ENCODE results near the gene RNF223.
"Not testable (repeated sequence)": the region's sequence is repeated elsewhere in the genome, so short reads cannot be mapped to it uniquely, and the experiment has no call there.

RNF223 gene

GRCh38 chr1:1106510-1107221 lies 32.6 kb upstream of the RNF223 start:
- DNase-seq, result no peak

GRCh38 chr1:1104152-1104551 lies 30.0 kb upstream of the RNF223 start:
- DNase-seq, result not testable (repeated sequence)

- no peak for DNase-seq
Measured at GRCh38 chr1:1101503-1101902, 27.4 kb upstream of the RNF223 start.

- no peak for DNase-seq
Measured at GRCh38 chr1:1100296-1100695, 26.2 kb upstream of the RNF223 start.

- DNase-seq, result no peak
Measured at GRCh38 chr1:1099506-1100183, 25.5 kb upstream of the RNF223 start.

DNA sequence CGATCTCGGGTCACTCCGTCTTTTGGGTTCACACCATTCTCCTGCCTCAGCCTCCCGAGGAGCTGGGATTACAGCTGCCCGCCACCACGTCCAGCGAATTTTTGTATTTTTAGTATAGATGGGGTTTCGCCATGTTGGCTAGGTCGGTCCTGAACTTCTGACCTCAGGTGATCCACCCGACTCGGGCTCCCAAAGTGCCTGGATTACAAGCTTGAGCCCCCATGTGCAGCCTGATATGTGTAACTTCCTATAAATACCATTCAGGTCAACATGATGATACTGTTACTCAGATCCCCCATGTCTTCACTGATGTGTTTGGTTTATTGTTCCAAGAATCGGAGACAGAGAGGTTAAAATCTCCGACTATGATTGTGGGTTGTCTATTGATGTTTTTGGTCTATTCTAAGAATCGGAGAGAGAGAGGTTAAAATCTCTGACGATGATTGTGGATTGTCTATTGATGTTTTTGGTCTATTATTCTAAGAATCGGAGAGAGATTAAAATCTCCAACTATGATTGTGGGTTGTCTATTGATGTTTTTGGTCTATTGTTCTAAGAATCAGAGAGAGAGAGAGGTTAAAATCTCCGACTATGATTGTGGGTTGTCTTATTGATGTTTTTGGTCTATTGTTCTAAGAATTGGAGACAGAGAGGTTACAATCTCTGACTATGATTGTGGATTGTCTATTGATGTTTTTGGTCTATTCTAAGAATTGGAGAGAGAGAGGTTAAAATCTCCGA lies 24.7 kb upstream of the RNF223 start:
- DNase-seq, result no peak

DNA sequence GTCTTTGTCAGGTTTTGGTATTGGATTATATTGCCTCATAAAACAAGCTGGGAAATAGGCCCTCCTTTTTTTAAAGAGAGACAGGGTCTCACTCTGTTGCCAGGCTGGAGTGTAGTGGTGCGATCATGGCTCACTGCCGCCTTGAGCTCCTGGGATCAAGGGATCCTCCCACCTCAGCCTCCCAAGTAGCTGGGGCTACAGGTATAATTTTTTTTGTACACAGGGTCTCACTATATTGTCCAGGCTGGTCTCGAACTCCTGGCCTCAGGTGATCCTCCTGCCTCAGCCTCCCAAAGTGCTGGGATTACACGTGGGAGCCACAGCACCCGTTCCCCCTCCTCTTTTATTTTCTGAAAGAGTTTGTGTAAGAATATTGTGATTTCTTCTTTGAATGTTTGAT lies 22.0 kb upstream of the RNF223 start:
- DNase-seq, result not testable (repeated sequence)

- no peak for DNase-seq
Measured at GRCh38 chr1:1094981-1095380, 20.9 kb upstream of the RNF223 start.

GRCh38 chr1:1093610-1093943 lies 19.5 kb upstream of the RNF223 start:
- DNase-seq, result no peak

DNA sequence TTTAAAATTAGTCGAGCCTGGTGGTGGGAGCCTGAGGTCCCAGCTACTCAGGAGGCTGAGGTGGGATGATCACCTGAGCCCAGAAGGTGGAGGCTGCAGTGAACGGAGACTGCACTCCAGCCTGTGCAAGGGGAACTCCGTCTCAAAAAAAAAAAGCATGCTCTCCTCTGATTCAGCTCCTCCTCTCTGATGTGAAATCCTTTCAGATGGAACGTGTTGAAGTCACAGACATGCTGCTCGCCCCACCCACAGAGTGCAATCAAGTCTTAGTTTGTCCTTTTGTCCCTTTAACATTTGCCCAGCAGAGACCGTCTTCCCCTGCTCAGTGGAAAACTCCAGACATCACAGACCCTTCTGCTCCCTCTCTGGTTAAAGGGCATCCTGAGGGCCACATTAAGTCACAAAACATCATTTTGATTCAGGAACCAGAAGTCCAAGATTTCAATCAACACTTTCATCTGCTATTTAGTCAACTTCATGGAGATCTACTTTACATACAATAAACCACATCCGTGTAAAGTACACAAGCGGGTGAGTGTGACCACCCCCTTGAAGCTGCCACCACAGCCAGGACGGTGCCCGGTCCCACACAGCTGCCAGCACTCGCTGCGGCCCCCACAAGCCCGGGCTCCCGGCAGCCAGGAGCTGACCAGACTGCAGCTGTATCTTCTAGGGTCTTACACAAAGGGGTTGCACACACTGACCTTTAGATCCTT lies 18.9 kb upstream of the RNF223 start:
- no peak for DNase-seq

- no peak for DNase-seq
Measured at GRCh38 chr1:1092149-1092855, 18.2 kb upstream of the RNF223 start.

DNA sequence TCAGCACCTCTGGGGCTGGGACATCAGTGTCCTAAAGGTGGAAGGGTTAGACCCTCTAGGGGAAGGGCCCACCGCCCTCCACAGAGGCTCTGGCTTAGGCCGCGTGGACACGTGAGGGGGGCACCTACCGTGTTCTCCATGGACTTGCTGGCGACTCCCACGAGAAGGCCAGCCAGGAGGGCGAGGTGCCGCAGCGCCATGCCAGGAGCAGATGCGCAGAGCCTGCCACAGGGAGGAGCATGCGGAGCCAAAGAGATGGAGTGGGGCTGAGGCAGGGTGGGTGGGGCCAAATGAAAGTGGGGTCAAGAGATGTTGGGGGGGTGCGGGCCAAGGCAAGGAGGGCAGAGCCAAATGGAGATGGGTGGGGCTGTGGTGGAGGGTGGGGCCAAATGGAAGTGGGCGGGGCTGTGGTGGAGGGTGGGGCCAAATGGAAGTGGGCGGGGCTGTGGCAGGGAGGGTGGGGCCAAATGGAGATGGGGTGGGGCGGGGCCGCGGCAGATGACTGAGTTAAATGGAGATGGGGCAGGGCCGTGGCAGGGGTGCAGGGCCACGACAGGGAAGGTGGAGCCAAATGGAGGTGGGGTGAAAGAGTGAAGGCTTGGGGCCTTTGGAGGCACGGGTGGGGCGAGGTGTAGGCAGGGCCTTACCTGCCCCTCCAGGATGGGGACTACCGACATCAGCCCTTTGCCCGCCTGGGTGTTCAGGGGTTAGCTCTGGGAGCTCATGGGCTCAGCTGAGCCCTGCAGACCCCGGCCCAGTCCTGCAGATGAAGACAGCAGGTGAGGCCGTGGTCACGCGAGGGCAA lies 17.4 kb upstream of the RNF223 start:
- no peak for DNase-seq

GRCh38 chr1:1090424-1091343 lies 16.6 kb upstream of the RNF223 start:
- DNase-seq, result no peak

DNA sequence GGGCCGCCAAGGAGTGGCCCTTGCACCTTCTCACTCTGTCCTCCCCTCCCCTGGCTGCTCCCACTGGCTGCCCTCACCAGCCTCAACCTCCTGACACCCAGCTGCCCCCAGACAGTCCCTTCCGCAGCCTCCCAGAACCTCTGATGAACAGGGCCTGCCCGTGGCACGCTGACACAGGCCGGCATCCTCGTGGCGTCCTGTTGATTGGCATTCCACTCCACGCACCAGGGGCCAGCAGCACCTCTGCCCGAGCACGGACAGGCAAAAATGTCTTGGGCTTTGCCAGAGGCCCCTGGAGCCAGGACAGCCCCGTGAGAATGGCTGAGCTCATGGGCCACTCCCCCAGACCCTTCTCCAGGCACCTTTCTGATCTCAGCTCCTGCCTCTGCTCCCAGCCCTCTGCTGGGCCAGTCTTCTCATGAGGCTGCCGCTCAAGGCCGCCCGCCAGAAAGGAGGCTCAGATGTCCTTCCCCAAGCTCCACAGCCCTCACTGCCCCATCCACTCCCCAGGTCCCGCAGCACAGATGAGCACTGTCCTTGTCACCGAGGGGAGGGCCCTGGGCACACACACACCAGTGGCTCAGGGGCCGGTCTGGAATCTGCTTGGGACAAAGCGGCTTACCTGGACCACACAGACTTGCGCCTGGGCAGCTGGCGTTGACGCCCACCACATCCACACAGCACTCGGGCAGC lies 15.8 kb upstream of the RNF223 start:
- DNase-seq, result no peak

DNA sequence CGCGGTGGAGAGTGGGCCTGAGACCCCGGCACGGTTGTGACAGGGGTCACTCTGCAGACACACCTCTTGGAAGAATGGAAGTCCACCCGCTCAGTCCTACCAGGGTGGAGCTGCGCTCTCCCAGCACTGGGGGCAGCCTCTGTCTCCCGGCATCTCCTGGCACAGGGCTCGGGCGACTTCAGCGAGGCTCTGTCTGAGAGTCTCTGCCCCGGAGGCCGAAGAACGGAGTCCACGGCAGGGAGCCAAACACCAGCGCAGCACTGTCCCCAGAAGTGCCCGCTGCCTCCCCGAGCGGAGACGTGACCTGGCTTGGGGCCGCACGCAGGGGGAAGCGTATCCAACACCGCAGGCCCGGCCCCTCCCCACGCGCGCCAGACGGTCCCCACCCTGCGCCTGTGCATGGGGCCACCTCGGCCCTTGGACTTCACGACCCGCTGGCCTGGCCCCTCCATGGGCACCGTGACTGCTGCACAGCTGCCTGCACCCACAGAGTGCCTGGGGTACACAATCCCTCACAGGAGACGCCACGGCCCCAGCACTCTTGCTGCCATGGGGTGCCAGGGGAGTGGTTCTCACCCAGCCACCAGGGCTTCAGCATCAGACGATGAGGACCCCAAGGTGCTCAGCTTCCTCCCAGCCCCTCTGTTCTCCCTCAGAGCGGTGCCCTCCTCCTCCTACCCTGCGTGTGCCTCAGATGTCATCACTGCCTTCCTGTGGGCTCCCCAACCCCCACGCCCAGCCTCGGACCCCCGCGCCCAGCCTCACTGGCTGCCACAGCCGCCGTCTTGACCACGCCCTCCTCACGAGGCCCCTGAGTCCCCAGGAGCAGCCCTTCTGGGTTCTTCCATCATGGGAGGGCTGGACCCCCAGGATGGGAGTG lies 14.9 kb upstream of the RNF223 start:
- DNase-seq, result no peak

DNA sequence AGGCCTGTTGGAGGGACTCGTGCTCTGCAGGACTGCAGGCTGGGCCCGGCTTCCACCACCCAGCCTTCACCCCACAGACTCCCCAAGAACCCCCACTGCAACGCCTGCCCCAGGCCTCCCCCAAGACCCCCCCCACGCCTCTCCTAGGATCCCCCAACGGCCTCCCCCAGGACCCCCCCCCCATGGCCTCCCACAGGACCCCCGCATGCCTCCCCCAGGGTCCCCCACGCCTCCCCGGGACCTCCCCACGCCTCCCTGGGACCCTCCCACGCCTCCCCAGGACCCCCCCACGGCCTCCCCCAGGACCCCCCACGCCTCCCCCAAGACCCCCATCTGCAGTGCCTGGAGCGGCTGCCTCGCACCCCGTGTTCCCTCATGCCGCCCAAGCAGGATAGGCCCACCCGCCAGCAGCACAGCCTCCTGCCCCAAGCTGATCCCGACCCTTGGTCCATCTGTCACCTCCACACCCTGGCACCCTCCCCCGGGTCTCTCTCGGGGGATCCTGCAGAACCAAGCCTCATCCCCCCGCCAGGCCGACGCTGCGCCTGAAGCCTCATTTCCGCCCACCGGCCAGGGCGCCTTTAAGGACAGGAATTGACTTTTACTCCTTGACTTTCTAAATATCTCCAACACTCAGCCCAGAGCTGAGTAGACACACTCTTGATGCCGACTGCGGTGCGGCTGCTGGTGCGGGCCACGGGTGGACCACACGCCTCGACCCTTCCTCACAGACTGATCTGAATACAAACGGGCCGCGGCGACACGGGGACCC lies 14.1 kb upstream of the RNF223 start:
- DNase-seq, result no peak

DNA sequence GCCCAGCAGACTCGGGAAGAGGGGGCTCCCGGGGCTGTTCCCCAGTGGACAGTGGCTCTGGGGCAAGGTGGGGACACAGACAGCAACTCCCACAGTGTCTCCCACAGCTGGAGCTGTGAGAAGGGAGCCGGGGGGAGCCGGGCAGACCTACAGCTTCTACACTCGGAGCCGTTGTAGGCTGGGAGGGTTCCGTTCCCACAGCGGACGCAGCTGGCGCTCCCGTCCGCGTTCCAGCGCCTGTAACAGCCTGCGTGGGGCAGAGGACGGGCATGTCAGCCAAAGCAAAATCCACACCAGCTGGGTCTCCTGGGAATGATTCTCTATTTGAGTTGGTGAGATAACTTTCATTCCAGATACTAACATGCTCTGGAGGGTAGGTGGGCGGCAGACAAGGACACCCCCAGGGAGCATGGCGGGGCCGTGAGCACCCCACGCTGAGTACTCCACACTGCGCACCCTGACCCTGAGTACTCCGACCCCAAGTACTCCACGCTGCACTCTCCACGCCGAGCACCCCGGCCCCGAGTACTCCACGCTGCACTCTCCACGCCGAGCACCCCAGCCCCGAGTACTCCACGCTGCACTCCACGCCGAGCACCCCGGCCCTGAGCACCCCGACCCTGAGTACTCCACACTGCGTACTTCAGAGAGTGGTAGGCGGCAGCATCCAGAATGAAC lies 13.4 kb upstream of the RNF223 start:
- no peak for DNase-seq

- no peak for DNase-seq
Measured at GRCh38 chr1:1086911-1087341, 12.8 kb upstream of the RNF223 start.

Data from NCI-H526 (cell line).